ENCODE results near the gene ACOX3.

The ACOX3 gene

DNA sequence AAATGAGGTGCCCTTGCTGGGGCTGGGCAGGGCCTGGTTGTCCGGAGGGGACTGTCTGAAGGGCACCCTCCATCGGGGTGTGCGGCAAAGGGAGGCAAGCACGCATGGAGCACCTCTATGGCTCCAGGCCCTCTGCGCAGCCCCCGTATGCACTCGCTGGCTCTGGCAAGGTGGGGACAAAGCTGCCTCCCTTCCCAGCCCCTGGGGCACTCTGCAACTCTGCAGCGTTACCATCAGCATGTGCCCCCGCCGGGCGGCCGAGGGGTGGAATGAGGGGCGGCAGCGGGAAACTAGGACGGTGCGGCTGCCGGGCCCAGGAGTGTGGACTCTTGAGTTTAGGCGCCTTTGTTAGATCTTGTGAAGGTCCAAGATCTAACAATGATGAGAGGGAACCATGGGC, 26.5 kb upstream of the ACOX3 start:
- no peak for DNase-seq (ENCODE audit: low spot score)

- DNase-seq (ENCODE audit: low spot score), result no peak
Measured at GRCh38 chr4:8465615-8466611, 25.4 kb upstream of the ACOX3 start.

DNA sequence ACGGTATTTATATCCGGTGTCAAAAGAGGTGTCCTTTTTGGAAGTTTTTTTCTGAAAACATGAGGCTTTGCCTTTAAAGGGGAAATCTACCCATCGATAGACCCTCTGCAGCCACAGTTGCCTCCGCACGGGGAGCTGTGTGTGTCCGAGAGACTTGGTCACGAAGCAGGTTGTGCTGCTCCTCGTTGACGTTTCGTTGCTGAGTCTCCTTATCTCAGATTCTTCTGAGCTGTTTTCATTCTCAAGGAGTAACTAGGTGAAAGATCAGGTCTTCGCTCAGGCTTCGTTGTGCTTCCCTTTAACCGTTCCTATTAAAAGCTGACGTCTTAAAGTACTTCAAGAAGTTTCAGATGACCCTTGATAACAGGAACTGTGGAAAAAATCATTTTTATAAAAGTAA, 23.9 kb upstream of the ACOX3 start:
- DNase-seq (ENCODE audit: low spot score), result no peak

DNA sequence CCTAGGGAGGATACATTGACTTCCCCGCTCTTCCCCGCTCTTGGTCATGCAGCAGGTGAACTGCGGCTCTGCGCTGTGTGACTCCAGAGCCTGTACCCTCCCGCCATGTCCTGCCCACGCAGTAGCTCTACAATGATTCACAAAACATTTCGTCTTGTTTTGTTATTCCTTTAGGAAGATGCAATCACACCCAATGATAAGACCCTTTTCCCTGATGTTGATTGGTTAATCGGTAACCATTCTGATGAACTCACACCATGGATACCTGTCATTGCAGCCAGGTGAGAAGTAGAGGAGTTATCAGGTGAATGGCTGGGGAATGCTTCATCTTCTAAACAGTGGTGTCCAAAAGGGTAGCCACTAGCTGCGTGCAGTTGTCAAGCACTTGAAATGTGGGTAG, 23.3 kb upstream of the ACOX3 start:
- no peak for DNase-seq (ENCODE audit: low spot score)

- no peak for DNase-seq (ENCODE audit: low spot score)
Measured at GRCh38 chr4:8461616-8462015, 21.1 kb upstream of the ACOX3 start.

DNA sequence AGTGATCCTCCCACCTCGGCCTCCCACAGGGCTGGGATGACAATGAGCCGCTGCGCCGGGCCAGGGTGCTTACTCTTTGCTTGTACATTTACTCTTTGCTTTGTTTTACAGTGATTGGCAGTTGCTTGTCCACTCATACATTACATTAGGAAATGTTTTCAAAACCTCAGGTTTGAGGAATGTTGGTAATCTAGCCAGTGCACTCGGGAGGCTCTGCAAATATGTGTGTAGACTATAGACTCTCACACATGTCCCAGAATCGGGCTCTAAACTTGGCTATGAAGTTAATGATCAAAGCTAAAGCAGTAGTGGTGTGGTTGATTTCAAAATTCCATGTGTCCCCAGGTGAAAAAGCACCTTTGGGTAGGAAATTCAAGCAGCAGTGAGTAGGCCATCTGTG, 20.6 kb upstream of the ACOX3 start:
- no peak for DNase-seq (ENCODE audit: low spot score)

DNA sequence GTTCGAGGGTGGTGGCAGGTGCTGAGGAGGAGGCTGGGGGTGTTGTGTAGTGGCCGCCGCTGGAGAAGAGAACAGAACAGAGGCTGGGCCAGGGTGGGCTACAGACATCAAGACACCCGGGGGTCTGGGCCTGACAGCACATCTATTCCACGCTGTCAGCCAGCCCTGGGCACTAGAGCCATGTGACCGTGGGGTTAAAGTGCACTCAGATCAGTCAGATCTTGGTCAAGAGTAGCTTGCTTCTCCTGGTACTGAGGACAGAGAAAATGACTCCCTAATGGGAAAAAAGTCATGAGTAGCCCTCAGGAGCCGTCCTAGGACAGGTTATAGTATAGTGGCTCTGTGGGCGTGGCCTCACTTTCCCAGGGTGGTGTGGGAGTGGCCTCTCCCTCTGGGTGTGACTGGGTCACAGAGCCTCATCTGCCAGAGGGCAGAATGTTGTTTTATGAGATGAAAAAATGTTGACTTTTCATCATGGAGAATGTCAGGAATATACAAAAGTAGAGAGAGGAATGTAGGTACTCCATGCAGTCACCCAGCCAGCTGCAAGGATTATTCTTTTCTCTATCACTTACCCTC, 19.4 kb upstream of the ACOX3 start:
- no peak for DNase-seq (ENCODE audit: low spot score)

DNA sequence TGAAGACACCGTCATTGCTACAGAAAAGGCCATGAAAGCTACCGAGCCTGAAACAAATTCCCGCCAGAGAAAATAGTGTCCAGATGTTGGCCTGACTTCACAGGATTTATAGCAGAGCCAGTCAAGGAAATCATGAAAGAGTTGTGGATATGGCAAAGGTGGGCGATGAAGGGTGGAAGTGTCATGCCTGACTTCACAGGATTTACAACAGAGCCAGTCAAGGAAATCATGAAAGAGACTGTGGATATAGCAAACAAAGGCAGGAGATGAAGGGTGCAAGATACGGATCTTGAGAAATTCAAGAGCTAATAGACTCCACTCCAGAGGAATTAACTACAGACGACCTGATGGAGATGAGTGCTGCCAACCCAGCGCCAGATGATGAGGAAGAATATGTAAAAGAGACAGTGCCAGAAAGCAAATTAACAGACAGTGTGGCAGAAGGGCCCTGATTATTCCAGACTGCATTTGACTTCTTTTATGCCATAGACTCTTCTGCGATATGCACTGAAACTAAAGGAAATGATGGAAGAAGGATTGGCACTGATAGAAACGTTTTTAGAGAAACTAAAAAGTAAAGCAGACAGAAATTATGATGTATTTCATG, 17.2 kb upstream of the ACOX3 start:
- DNase-seq (ENCODE audit: low spot score), result no peak

GRCh38 chr4:8453957-8454356, 13.4 kb upstream of the ACOX3 start:
- DNase-seq (ENCODE audit: low spot score), result no peak

DNA sequence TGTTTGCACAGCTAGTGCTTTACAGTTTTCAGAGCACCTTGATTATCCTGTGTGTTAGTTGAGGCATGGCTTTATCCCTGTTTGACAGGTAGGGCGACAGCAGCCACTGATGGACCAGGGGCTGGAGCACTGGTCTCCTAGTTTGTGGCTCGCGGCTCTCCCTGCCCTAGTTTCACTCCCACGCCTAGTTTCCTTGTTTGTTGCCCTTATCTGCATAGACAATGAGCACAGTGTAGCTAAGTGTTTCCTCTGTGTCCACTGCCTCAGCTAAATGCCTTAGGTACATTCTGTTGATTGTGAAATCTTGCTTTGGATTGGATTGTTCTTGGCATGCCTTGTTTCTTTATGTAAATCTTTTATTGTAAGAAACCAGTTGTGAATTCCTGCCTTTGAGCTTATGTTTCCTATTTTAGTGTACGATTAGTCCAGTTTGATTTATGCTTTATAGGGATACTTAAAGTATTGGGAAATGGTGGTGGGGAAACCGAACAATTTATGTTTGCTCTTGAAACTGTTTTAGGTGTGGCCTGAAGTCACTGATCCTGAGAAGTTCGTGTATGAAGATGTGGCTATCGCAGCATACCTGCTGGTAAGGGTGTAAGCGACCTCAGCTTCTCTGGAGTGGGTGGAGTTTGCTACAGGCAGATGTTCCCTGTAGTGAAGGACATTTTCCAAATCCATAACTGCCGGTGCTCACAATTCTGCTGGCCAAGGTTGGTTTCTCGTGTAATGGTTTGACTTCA, 11.1 kb upstream of the ACOX3 start:
- DNase-seq (ENCODE audit: low spot score), result no peak

GRCh38 chr4:8446122-8446521, 5.6 kb upstream of the ACOX3 start:
- DNase-seq (ENCODE audit: low spot score), result no peak

GRCh38 chr4:8443801-8444200, 3.3 kb upstream of the ACOX3 start:
- DNase-seq (ENCODE audit: low spot score), result no peak

DNA sequence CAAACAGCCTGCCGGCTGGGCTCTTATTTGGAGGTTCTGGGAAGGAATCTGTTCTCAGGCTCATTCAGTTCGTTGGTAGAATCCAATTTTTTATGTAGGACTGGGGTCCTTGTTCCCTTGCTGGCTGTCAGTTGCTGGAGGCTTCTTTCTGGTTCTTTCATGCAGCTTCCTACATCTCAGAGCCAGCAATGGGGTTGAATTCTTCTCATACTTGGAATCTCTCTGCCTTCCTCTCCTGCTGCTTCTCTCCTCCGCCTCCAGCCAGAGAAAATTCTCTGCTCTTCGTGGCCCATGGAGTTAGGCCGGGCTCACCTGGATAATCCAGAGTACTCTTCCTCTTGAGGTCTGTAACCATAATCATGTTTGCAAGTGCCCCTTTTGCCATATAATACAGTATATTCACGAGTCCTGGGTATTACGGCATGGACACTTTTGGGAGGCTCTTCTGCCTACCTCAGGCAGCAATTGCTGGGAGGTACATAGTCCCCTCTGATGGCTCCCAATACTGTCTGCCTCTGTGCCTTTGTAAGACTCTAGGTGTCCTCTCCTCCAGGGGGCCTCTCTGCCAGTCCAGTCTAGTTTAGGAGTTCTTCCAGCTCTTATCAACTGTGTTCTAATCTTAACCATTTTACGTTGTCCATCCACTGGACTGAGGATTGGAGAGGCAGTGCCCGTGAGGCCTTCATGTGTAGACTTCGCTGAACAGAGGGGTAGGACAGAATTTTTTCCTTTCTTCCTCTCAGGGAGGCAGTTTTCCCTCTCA, 2.3 kb upstream of the ACOX3 start:
- DNase-seq (ENCODE audit: low spot score), result no peak

DNA sequence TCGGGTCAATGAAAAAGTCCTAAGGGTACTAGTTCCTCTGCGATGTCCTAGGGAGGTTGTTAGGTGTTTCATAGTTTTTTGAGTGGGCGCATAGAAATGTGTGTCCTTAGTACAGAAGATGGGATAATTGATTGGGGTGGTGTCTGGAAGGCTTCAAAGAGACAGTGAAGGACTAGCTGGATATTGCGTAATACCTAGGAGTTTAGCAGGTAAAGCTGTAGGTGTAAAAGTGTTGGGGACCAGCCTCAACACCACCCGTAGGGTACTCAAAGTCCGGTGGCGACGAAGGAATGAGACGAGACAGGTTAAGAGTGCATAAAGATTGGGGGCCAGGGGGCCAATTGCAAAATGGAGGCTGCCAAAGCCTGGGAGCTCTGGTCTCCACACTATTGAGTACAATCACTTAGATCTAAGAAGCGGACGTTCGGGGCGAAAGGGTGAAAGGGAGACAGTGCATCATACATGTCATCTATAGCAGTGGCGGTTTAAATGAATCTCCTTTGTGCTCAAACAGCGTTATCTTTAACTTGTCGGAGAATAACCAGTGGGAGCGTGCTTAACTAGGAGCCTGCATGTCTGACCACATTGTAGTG, 1.1 kb upstream of the ACOX3 start:
- DNase-seq (ENCODE audit: low spot score), result no peak

DNA sequence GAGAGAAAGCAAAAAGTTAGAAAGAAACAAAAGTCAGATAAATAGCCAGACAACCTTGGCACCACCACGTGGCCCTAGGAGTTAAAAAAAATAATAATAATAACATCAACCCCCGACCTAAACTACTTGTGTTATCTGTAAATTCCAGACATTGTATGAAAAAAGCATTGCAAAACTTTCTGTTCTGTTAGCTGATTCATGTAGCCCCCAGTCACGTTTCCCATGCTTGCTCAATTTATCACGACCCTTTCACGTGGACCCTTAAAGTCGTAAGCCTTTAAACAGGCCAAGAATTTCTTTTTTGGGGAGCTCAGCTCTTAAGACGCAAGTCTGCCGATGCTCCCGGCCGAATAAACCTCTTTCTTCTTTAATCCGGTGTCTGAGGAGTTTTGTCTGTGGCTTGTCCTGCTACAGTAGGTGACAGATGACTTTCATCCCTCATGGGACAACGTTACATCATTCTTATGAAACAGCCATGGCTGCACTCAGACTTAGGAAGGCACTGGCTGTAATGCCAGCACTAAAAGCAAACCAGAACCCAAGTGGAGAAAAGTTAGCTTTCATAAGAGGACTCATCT, 520 bp downstream of the ACOX3 start:
- DNase-seq (ENCODE audit: low spot score), result no peak

GRCh38 chr4:8439168-8439567, 1.4 kb downstream of the ACOX3 start:
- DNase-seq (ENCODE audit: low spot score), result no peak

DNA sequence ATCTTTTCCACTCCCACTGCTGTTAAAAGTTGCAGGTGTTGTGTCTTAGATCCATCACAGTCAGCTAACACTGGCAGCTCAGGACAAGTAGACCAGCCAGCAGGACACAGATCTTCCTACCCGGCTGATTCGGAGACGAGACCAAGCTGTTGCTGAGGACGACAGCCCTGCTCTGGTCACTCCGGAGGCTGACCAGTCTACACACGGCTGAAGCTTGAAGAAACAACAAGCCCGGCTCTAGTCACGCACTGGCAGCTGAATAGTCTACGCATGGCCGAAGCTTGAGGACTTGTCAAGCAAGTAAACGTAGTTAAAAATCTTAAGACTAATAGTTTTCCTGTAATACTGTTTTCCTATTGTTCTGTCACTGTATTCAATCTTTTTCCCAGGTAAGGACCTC, 1.8 kb downstream of the ACOX3 start:
- no peak for DNase-seq (ENCODE audit: low spot score)

DNA sequence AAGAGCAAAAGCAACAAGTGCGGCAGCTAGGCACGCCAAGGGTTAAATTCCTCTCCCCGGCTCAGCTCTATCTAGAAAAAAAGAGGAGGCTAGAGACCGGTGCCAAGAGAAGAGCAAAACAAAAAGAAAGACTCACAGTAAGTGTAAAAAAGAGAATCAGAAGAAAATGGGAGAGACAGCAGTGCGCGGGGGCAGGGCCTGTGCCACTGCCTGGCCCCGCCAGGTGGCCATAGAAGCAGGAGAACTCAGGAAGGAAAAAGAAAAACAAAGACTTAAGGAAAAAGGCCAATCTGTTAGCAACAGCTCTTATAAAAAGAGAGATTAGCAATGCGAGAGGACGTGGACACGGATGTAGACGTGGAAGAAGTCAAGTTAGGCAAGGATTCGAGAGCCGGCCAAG, 3.2 kb downstream of the ACOX3 start:
- no peak for DNase-seq (ENCODE audit: low spot score)

DNA sequence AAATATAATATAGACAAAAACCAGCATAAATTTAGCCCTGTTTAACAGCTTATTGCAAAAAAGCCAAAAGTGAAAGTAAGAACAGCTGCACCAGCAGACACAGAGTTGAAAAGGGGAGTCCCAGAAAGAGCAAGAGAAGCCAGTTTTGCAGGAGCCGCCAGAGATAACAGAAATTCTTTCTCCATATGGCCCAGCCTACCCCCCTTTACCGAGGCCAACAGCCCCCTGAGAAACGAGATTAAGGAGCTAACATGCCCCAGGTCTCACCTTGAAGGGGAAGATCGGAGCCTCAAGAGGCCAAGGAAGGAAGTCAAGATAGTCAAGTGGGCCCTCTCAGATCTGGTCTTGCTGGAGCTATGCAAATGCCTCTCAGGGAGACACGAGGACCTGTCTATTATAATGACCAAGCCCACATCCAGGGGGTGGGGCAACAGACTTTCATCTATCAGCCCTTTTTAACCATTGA, 4.8 kb downstream of the ACOX3 start:
- no peak for DNase-seq (ENCODE audit: low spot score)

DNA sequence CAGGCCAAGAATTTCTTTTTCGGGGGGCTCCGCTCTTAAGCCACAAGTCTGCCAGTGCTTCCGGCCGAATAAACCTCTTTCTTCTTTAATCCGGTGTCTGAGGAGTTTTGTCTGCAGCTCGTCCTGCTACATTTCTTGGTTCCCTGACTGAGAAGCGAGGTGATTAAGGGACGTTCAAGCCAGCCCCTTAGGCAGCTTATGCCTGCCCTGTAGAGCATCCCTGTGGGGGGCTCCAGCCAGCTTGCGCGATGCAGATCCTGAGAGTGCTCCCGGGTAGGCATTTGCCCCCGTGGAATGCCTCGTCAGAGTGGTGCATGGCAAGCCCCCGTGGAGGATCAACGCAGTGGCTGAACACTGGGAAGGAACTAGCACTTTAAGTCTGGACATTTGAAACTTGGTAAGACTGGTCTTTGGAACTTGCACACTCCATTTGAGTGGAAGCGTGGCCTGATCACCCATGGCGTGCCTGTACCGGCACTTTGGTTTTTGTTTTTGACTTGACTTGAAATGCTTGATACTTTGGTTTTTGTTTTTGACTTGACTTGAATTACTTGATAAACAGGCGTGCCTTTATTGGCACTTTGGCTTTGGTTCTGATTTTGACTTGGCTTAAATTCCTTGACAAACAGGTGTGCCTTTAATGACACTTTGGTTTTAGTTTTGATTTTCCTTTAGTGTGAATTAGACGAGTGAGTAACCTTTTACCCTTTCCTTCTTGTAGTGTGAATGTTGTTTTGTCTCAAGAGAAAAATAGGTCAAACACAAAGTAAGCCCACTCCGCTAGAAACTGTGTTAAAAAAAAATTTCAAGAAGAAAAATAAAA, 6.1 kb downstream of the ACOX3 start:
- DNase-seq (ENCODE audit: low spot score), result no peak

All from D341Med (cell line).